Ascending aorta (tissue), 2 donors: ENCODE measurements around the gene ARHGAP26. TPM values are rescaled to one million over a fixed set of nuclear protein-coding genes. Genes with fewer than 3 reads are reported as not detected.
"Not testable (repeated sequence)": the region's sequence is repeated elsewhere in the genome, so short reads cannot be mapped to it uniquely, and the experiment has no call there.

Experiments used
- DNase-seq, 2 donors: peaks; one replicate each; pipeline ENCODE4 v3.0.0-alpha.2; 2019; ENCODE audit warnings: low spot score in 2 of 2
- H3K27ac ChIP-seq, 2 donors: fragments of 200-600 bp; sonication (generic); one replicate each; pipeline ENCODE4 v1.5.1; 2016 to 2017; ENCODE audit warnings: mild to moderate bottlenecking in 1 of 2
- H3K27me3 ChIP-seq: fragments of 200-600 bp; sonication (generic); one replicate; pipeline ENCODE4 v1.5.1; 2017
- H3K36me3 ChIP-seq, 2 donors: fragments of 200-600 bp; sonication (generic); one replicate each; pipeline ENCODE4 v1.5.1; 2016
- H3K4me1 ChIP-seq, 2 donors: fragments of 200-600 bp; sonication (generic); one replicate each; pipeline ENCODE4 v1.5.1; 2016 to 2017; ENCODE audit warnings: mild to moderate bottlenecking in 1 of 2
- H3K4me3 ChIP-seq, 2 donors: fragments of 200-600 bp; sonication (generic); one replicate each; pipeline ENCODE4 v1.5.1; 2016 to 2017; ENCODE audit warnings: mild to moderate bottlenecking in 1 of 2
- H3K9me3 ChIP-seq, 2 donors: fragments of 200-600 bp; sonication (generic); one replicate each; pipeline ENCODE4 v1.5.1; 2016
- intact Hi-C: fragments of 100-400 bp; cut with DNase I; formaldehyde crosslinking; loops from one replicate; pipeline ENCODE4 v1.15.1; 2023
- total RNA-seq: library from RNA; depleted of rRNA; stranded (reverse); fragments of >200 nt; gene quantifications from one replicate; pipeline ENCODE4 v1.1.0, GENCODE V29; 2016
- TF ChIP-seq, protein P1 (sequence below), 3 experiments: fragments of 200-600 bp in 2 of 3; fragments of 450-650 bp in 1 of 3; sonication (generic) in 2 of 3; IDR thresholded peaks; one replicate each; pipeline ENCODE4 v1.5.1; 2016 to 2019; ENCODE audit warnings: antibody characterized with exemption in 3 of 3, mild to moderate bottlenecking in 1 of 3, moderate library complexity in 1 of 3

Gene ARHGAP26
- total RNA-seq, 1 donor from 2014 or later = 34.9 TPM

- intact Hi-C loops = no loop called here
- Histone ChIP-seq H3K27ac (no peak overlapping the region), H3K4me1 (no peaks in the 10 kb centered on the region), H3K36me3 (no peaks in the 10 kb centered on the region), H3K9me3 (no peaks in the 10 kb centered on the region), H3K27me3 (no peaks in the 10 kb centered on the region), H3K4me3 (peak overlapping the region in 1 of 2 donors; percentile 40)
- DNase-seq = no peak
- TF ChIP-seq, protein P1, sequence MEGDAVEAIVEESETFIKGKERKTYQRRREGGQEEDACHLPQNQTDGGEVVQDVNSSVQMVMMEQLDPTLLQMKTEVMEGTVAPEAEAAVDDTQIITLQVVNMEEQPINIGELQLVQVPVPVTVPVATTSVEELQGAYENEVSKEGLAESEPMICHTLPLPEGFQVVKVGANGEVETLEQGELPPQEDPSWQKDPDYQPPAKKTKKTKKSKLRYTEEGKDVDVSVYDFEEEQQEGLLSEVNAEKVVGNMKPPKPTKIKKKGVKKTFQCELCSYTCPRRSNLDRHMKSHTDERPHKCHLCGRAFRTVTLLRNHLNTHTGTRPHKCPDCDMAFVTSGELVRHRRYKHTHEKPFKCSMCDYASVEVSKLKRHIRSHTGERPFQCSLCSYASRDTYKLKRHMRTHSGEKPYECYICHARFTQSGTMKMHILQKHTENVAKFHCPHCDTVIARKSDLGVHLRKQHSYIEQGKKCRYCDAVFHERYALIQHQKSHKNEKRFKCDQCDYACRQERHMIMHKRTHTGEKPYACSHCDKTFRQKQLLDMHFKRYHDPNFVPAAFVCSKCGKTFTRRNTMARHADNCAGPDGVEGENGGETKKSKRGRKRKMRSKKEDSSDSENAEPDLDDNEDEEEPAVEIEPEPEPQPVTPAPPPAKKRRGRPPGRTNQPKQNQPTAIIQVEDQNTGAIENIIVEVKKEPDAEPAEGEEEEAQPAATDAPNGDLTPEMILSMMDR (IDR thresholded peaks at IDR 0.05) = no peak
These were observed 323.4 kb downstream of the ARHGAP26 start for GRCh38 chr5:143093452-143094086.

GRCh38 chr5:143094087-143094521 is 323.9 kb downstream of the ARHGAP26 start:
- H3K4me3 ChIP-seq = peak overlapping the region in 1 of 2 donors; percentile 40
- no peak for DNase-seq
- no peaks in the 10 kb centered on the region for H3K9me3 ChIP-seq
- TF ChIP-seq, protein P1 (IDR thresholded peaks at IDR 0.05) = peak in 1 of 3 experiments; percentile 23
- no peaks in the 10 kb centered on the region for H3K4me1 ChIP-seq
- no peaks in the 10 kb centered on the region for H3K36me3 ChIP-seq
- intact Hi-C loops = no loop called here
- no peaks in the 10 kb centered on the region for H3K27me3 ChIP-seq
- no peak overlapping the region for H3K27ac ChIP-seq

DNA sequence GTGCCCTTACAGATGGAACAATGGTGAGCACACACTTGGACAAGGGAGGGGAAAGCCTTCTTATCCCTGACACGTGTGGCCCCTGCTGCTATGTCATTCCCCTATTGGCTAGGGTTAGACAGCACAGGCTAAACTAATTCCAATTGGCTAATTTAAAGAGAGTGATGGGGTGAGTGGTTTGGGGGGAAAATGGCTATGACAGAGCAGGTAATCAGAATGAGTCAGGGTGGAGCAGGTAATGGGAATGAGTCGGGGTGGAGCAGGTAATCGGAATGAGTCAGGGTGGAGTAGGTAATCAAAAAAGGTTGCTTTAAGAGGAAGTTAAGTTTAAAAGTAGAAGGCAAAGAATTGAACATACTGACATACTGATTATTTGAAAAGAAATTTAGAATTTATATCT is 324.4 kb downstream of the ARHGAP26 start:
- not testable (repeated sequence) for H3K4me1 ChIP-seq, H3K4me3 ChIP-seq, DNase-seq, H3K27me3 ChIP-seq, H3K36me3 ChIP-seq, H3K9me3 ChIP-seq, H3K27ac ChIP-seq
- intact Hi-C loops = loop anchor here (1.0 kb wide), 1 partner anchor 49 kb away; no protein-coding TSS in a partner anchor

DNA sequence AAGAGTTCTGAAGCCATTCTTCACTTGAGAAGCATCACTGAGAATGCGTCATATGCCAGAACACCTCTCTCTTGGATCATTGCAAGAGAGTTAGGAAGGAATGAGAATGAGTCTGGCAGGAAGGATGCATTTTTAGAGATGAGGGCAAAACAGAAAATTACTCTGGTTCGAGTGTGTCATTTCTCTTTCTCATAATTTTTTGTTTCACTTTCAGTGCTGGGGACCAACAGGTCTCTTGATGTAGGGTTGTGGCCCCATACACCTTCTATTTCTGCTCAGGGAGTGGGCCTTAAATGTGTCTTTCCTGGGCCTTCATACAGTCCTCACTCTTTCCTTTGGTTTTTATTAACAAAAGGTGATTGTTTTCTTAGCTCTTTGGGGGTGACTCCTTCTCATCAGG is 330.9 kb downstream of the ARHGAP26 start:
- intact Hi-C loops = loop anchor here (10.0 kb wide), 1 partner anchor 724 kb away; no protein-coding TSS in a partner anchor
- Histone ChIP-seq H3K4me1 (no peaks in the 10 kb centered on the region), H3K4me3 (no peak overlapping the region), H3K9me3 (no peaks in the 10 kb centered on the region), H3K27me3 (no peaks in the 10 kb centered on the region), H3K27ac (no peak overlapping the region), H3K36me3 (no peaks in the 10 kb centered on the region)
- DNase-seq = no peak
- TF ChIP-seq, protein P1 (IDR thresholded peaks at IDR 0.05) = no peak

- no peaks in the 10 kb centered on the region for H3K36me3 ChIP-seq
- intact Hi-C loops = loop anchor here (10.0 kb wide), 1 partner anchor 723 kb away; no protein-coding TSS in a partner anchor
- H3K4me1 ChIP-seq = no peaks in the 10 kb centered on the region
- no peaks in the 10 kb centered on the region for H3K9me3 ChIP-seq
- H3K27ac ChIP-seq = no peak overlapping the region
- H3K27me3 ChIP-seq = no peaks in the 10 kb centered on the region
- no peak for DNase-seq
- TF ChIP-seq, protein P1 (IDR thresholded peaks at IDR 0.05) = no peak
- H3K4me3 ChIP-seq = no peak overlapping the region
These were observed 331.7 kb downstream of the ARHGAP26 start for GRCh38 chr5:143101725-143102386.

DNA sequence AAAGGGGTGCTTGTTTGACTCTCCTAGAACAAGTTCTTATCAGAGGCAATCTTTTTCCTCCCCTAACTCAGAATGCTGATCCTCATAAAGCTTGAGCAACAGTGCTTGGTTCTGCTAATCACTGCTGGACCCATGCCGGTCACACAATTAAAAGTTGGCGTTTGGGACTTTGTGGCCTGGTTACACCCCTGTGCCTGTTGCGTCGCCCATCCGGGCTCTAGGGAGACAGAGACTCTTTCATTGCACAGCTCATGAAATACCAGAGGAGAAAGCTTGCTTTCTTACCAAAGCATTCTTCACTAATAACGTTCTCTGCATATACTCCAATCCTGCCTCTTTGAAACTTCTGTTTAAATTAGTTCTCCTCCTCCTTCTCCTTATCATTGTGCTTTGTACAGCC is 332.2 kb downstream of the ARHGAP26 start:
- H3K36me3 ChIP-seq = no peaks in the 10 kb centered on the region
- TF ChIP-seq, protein P1 (IDR thresholded peaks at IDR 0.05) = no peak
- H3K4me1 ChIP-seq = peaks cover 0 to 3% of the 10 kb centered on the region in 2 donors
- DNase-seq = no peak
- no peaks in the 10 kb centered on the region for H3K27me3 ChIP-seq
- H3K4me3 ChIP-seq = no peak overlapping the region
- H3K27ac ChIP-seq = no peak overlapping the region
- intact Hi-C loops = loop anchor here (10.0 kb wide), 1 partner anchor 722 kb away; no protein-coding TSS in a partner anchor
- H3K9me3 ChIP-seq = no peaks in the 10 kb centered on the region
